ENCODE data around the gene ACACB. TPM values are rescaled to one million over a fixed set of nuclear protein-coding genes. Genes with fewer than 3 reads are reported as not detected.
A peak's percentile ranks its signal among the peaks of the same experiment; 100 is the strongest.
"Not testable (repeated sequence)": the region's sequence is repeated elsewhere in the genome, so short reads cannot be mapped to it uniquely, and the experiment has no call there.

ACACB gene
- total RNA-seq, 1 donor from 2014 or later = 177 TPM

GRCh38 chr12:109165599-109165998, 49.2 kb downstream of the ACACB start:
- intact Hi-C loops (cut with micrococcal nuclease) = no loop called here
- DNase-seq = no peak

DNA sequence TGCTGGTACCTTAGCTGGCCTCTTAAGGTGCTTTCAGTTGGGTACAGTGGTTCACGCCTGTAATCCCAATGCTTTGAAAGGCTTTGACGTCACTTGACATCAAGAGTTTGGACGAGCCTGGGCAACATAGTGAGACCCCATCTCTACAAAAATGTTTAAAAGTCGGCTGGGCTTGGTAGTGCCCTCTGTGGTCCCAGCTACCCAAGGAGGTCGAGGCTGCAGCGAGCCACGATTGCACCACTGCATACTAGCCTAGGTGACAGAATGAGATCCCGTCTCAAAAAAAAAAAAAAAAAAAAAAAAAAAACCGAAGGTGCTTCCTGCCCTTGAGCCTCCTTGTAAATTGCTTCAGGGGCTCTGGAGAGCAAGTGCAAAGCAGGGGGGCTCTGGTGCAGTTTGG, 50.0 kb downstream of the ACACB start:
- no peak for DNase-seq
- ATAC-seq = no peak
- intact Hi-C loops (cut with micrococcal nuclease) = no loop called here

More at GRCh38 chr12:109165599-109165998, 49.2 kb downstream of the ACACB start:
- ATAC-seq = no peak

GRCh38 chr12:109167781-109168180, 51.4 kb downstream of the ACACB start:
- intact Hi-C loops (cut with micrococcal nuclease) = no loop called here
- DNase-seq = no peak
- ATAC-seq = no peak

DNA sequence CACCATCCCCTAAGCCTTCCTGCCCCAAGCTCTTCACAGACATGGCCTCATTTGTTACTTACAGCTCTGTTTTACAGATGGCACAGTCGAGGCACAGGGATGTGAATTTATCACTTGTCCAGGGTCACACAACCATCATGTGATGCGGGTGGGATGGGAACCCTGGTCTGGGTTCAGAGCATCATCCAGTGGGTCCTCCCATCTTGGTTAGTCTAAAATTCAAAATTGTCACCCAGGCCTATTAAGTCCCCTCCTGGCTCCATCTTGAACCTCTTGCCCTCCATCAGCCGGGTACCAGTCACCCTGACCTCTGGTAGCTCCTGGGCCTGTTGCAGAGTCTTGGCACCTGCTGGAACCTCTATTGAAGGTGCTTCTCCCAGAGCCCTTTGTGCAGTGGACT, 52.9 kb downstream of the ACACB start:
- peak; percentile 42 for ATAC-seq
- DNase-seq = no peak
- intact Hi-C loops (cut with micrococcal nuclease) = no loop called here

- intact Hi-C loops (cut with micrococcal nuclease) = loop anchor here (10.0 kb wide), 1 partner anchor 55 kb away; no protein-coding TSS in a partner anchor
- no peak for DNase-seq
- ATAC-seq = no peak
Observed at GRCh38 chr12:109169686-109170085, 53.3 kb downstream of the ACACB start.

GRCh38 chr12:109170324-109170723, 53.9 kb downstream of the ACACB start:
- no peak for ATAC-seq
- intact Hi-C loops (cut with micrococcal nuclease) = loop anchor here (10.0 kb wide), 1 partner anchor 54 kb away; no protein-coding TSS in a partner anchor
- DNase-seq = no peak

DNA sequence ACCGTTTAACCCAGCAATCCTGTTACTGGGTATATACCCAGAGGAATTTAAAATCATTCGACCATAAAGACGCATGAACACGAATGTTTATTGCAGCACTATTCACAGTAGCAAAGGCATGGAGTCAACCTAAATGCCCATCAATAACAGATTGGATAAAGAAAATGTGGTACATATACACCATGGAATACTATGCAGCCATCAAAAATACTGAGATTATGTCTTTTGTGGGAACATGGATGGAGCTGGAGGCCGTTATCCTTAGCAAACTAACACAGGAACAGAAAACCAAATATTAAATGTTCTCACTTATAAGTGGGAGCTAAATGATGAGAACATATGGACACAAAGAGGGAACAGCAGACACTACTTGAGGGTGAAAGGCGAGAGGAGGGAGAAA, 56.4 kb downstream of the ACACB start:
- DNase-seq, ATAC-seq: not testable (repeated sequence)
- intact Hi-C loops (cut with micrococcal nuclease) = loop anchor here (10.0 kb wide), 1 partner anchor 52 kb away; no protein-coding TSS in a partner anchor

GRCh38 chr12:109173443-109174240, 57.3 kb downstream of the ACACB start:
- no peak for DNase-seq
- intact Hi-C loops (cut with micrococcal nuclease) = loop anchor here (10.0 kb wide), 1 partner anchor 51 kb away; no protein-coding TSS in a partner anchor
- ATAC-seq = no peak

GRCh38 chr12:109174468-109174867, 58.1 kb downstream of the ACACB start:
- intact Hi-C loops (cut with micrococcal nuclease) = loop anchor here (10.0 kb wide), 1 partner anchor 50 kb away; no protein-coding TSS in a partner anchor
- no peak for ATAC-seq
- DNase-seq = no peak

- DNase-seq (no peak), ATAC-seq (no peak)
- intact Hi-C loops (cut with micrococcal nuclease) = loop anchor here (10.0 kb wide), 1 partner anchor 46 kb away; no protein-coding TSS in a partner anchor
Observed at GRCh38 chr12:109178532-109178931, 62.1 kb downstream of the ACACB start.

DNA sequence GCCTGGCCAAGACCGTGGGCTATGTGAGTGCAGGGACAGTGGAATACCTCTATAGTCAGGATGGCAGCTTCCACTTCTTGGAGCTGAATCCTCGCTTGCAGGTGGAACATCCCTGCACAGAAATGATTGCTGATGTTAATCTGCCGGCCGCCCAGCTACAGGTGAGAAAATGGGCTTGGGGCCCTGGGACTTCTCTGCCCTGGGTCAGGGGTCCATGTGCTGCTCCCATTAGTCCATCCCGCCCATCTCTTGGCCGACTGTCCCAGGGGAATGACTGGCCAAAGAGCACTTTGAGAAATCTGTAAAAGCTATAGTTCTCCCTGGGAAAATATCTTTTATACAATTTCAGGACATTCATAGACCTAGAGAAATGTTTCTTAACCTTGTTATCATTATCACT, 63.5 kb downstream of the ACACB start:
- intact Hi-C loops (cut with micrococcal nuclease) = loop anchor here (10.0 kb wide), 1 partner anchor 45 kb away; no protein-coding TSS in a partner anchor

DNA sequence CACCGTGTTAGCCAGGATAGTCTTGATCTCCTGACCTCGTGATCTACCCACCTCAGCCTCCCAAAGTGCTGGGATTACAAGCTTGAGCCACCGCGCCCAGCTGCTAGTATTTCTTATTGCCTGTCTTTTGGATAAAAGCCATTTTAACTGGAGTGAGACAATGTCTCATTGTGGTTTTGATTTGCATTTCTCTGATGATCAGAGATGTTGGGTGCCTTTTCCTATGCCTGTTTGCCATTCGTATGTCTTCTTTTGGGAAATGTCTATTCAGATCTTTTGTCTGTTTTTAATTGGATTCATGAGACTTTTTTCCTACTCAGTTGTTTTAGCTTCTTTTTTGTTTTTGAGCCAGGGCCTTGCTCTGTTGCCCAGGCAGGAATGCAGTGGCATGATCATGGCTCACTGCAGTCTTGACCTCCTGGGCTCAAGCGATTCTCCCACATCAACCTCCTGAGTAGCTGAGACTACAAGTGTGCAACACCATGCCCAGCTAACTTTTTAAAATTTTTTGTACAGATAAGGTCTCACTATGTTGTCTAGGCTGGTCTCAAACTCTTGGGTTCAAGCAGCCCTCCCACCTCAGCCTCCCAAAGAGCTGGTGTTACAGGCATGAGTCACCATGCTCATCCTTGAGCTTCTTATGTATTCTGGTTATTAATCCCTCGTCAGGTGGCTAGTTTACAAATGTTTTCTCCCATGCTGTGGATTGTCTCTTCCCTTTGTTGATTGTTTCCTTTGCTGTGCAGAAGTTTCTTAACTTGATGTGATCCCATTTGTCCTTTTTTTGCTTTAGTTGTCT, 65.9 kb downstream of the ACACB start:
- ATAC-seq (no peak), DNase-seq (no peak)
- intact Hi-C loops (cut with micrococcal nuclease) = no loop called here

More for the DNA sequence above, 63.5 kb downstream of the ACACB start:
- DNase-seq = no peak
- peak; percentile 10 for ATAC-seq

DNA sequence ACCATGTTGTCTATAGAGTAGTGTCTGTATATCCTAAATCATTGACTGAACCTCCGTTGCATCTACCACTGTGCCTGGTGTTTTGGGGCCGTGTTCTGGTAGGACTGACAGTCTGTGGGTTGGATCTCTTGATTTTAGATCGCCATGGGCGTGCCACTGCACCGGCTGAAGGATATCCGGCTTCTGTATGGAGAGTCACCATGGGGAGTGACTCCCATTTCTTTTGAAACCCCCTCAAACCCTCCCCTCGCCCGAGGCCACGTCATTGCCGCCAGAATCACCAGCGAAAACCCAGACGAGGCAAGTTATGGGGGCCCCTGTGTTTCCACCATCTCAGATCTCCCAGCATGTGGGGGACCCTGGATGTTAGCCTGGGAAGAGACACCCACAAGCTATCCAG, 69.1 kb downstream of the ACACB start:
- intact Hi-C loops (cut with micrococcal nuclease) = no loop called here
- no peak for DNase-seq

DNA sequence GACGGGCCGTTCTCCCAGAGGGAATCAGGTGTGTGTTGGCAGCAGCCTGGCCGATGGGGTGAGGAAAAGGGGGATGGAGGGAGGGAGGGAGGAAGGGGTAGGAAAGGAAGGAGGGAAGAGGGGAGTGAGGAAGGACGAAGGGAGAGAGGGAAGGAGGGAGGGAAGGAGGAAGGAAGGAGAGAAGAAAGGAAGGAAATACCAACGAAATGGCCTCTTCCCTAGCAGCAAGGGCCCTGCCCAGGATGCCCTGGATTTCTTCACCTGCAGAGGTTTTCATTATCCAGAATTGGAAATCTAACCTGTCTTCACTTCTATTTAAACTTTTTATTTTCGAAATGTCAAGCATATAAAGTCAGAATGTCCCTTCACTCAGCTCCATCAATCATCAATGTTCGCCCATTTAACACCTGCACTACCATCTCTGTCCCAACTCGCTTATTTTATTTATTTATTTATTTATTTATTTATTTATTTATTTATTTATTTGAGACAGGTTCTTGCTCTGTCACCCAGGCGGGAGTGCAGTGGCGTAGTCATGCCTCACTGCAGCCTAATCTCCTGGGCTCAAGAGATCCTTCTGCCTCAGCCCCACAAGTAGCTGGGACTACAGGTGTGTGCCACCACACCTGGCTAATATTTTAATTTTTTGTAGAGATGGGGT, 70.7 kb downstream of the ACACB start:
- intact Hi-C loops (cut with micrococcal nuclease) = no loop called here
- DNase-seq (no peak), ATAC-seq (no peak)

More for the DNA sequence above, 69.1 kb downstream of the ACACB start:
- ATAC-seq = no peak

DNA sequence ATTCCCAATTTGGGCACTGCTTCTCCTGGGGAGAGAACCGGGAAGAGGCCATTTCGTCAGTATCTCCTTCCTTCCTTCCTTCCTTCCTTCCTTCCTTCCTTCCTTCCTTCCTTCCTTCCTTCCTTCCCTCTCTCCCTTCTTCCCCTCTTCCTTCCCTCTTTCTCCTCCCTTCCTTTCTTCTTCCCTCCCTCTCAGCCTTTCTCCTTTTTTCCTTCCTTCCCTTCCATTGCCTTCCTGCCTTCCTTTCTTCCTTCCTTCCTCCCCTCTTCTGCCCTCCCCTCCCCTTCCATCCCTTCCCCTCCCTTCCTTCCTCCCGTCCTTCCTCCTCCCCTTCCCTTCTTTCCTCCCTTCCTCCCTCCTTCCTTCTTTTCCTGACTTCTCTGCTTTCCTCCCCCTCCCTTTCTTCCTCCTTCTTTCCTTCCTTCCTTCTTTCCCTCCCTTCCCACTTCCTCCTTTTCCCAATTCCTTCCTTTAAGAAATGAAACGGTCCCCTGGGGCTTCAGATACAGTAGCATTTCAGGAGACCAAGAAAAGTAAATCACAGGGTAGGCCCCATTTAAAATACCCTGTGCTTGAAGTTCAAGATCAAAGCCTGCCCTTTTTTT, 71.8 kb downstream of the ACACB start:
- DNase-seq = no peak
- intact Hi-C loops (cut with micrococcal nuclease) = no loop called here
- ATAC-seq = no peak

- no peak for DNase-seq
- ATAC-seq = no peak
- intact Hi-C loops (cut with micrococcal nuclease) = no loop called here
Observed at GRCh38 chr12:109189291-109189690, 72.9 kb downstream of the ACACB start.

DNA sequence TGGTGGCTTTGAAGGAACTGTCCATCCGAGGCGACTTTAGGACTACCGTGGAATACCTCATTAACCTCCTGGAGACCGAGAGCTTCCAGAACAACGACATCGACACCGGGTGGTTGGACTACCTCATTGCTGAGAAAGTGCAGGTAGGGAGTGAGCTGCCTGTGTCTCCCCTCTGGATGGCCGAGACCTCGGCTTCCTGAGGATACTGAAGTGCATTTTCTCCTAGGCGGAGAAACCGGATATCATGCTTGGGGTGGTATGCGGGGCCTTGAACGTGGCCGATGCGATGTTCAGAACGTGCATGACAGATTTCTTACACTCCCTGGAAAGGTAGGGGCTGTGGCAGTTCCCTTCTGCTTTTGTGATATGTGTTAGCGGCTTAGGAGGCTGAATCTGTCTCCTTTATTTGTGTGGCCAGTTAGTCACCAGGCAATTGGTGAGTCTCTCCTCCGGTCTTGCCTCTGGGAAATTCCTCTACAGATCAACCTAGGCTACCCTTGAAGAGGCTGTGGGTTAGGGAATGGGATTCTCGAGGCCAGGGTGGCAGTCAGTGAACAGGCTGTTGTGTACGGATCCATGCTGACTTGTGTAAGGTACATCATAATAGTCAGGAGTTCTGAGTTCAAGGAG, 75.3 kb downstream of the ACACB start:
- intact Hi-C loops (cut with micrococcal nuclease) = no loop called here
- no peak for DNase-seq
- ATAC-seq = no peak

- no peak for DNase-seq
- ATAC-seq = peak; percentile 40
- intact Hi-C loops (cut with micrococcal nuclease) = no loop called here
Observed at GRCh38 chr12:109192358-109192757, 76.0 kb downstream of the ACACB start.

- ATAC-seq (no peak), DNase-seq (no peak)
- intact Hi-C loops (cut with micrococcal nuclease) = no loop called here
Observed at GRCh38 chr12:109193896-109194295, 77.5 kb downstream of the ACACB start.

All from left ventricle myocardium superior (tissue), 1 donor.